Cardiac ventricle fibroblast (primary cell): ENCODE results near the gene NOC4L. TPM values are rescaled to one million over a fixed set of nuclear protein-coding genes. Genes with fewer than 3 reads are reported as not detected.

Experiments used
- total RNA-seq: library from RNA; depleted of rRNA; stranded (reverse); fragments of >200 nt; gene quantifications from 2 replicates; pipeline ENCODE4 v1.2.3, GENCODE V29; 2015

NOC4L gene
- 11.3 and 12.4 TPM in 2 replicates for total RNA-seq

DNA sequence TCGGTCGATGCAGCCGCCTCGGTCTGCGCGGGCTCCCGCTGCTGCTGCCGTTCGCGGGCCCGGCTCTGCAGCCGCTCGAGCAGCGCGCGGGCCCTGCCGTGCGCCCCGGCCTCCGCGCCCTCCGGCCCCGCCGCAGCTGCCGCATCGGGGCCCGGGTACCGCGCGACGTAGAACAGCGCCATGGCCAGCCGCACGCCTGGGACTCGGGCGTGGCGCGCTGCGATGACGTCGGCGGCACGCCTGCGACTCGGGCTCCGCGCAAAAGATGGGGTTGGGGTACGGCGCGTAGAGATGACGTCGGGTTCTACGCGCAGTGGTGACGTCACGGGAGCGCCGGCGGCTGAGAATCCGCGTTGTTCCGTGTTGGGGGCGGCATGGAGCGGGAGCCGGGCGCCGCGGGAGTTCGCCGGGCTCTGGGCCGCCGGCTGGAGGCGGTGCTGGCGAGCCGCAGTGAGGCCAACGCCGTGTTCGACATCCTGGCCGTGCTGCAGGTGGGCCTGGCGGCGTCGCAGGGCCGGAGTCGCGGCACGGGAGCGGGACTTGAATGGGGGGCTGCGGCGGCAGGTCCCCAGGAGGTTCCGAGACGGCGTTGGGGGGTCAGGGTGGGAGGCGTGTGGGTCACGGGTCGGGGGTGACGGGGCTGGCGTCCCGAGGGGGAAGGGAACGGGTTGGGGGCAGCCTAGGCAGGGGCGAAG is at the start of gene NOC4L, which contains the start of gene DDX51:
NOC4L (plus strand) TSS at position 343 of the 695 bp plus-strand sequence; CDS start at position 375, 32 bp downstream.
DDX51 (minus strand) TSS at position 205 of the 695 bp plus-strand sequence; CDS start at position 182, 23 bp downstream.

Other genes starting within 250 kb of the NOC4L start
- gene ULK1, start 249.8 kb upstream of the NOC4L start, total RNA-seq, result 14.1 and 17.2 TPM in 2 replicates
- gene PUS1, start 215.2 kb upstream of the NOC4L start, total RNA-seq, result 12.4 and 12.5 TPM in 2 replicates
- gene EP400, start 194.5 kb upstream of the NOC4L start, total RNA-seq, result 17.4 and 21.3 TPM in 2 replicates
- gene DDX51, start 138 bp upstream of the NOC4L start, total RNA-seq, result 6.1 and 6.3 TPM in 2 replicates
- 0.59 and 0.81 TPM in 2 replicates for gene GALNT9, start 185.1 kb downstream of the NOC4L start, total RNA-seq